HG02623 (cell line): Measurements from ENCODE around the gene NAXE.
A peak's percentile ranks its signal among the peaks of the same experiment; 100 is the strongest.
"Not testable (repeated sequence)": the region's sequence is repeated elsewhere in the genome, so short reads cannot be mapped to it uniquely, and the experiment has no call there.

Experiments
- ATAC-seq: cut with Tn5 transposase; IDR thresholded peaks from one replicate; pipeline ENCODE4 v1.9.1; 2021; ENCODE audit warnings: moderate library complexity; ENCODE audit not compliant: unreplicated experiment

Gene NAXE

DNA sequence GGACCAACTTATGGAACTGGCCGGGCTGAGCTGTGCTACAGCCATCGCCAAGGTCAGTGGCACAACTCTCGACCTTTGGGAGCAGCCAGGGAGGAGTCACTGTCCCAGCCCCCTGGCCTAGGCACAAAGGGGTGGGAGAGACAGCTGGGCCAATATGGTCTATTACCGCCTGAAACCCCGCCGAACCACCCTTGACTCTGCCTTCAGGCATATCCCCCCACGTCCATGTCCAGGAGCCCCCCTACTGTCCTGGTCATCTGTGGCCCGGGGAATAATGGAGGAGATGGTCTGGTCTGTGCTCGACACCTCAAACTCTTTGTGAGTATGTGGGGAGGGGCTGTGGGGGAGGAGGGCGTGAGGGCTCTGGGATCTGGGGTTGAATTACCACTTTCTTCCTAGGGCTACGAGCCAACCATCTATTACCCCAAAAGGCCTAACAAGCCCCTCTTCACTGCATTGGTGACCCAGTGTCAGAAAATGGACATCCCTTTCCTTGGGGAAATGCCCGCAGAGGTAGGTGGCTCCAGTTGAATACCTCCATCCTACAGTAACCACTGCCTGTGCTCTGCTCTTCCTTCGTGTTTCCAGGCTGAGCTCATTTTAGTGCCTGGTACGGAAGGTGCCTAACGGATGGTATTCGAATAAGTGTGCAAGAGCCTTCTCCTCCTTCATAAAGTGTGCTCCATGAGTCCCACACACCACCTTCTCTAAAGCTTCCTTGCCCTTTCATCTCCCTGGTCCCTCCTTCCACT, 758 bp downstream of the NAXE start:
- no peak for ATAC-seq

DNA sequence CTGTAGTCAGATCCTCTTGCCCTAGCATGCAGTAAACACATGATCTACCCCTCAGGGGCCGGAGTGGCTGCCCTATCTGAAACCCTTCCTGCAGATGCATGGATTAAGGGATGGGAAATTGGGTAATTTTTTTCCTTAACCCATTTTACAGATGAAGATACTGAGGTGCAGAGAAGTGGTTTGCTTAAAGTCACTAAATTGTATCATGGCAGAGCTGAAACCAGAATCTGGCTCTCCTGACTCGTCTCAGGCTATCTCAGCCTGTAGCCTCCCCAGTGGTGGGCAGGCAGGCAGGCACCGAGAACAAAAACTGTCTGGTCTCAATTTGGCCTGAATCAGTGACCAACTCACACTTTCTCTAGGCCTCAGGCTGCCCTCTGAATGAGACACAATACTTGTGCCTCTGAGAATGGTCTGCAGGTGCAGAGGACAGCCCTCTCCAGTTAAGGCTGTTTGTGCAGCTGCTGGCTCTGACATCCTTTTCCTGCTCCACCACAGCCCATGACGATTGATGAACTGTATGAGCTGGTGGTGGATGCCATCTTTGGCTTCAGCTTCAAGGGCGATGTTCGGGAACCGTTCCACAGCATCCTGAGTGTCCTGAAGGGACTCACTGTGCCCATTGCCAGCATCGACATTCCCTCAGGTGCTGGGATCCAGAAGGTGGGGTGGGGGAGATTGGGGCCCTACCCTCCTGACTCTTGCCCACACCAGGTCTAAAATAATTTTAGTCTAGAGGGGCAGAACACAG, 1.5 kb downstream of the NAXE start:
- ATAC-seq: no peak

DNA sequence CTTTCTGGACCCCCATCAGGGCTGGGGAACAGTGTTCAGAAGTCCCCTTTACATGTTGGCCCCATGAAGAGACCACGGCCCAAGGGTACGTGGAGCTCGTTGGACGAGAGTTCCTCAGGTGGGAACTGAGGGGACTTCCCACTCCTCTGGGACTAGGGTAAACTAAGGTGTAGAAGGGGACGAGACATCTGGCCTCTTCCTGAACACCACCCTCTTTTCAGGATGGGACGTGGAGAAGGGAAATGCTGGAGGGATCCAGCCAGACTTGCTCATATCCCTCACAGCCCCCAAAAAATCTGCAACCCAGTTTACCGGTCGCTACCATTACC, 2.0 kb downstream of the NAXE start:
- no peak for ATAC-seq

DNA sequence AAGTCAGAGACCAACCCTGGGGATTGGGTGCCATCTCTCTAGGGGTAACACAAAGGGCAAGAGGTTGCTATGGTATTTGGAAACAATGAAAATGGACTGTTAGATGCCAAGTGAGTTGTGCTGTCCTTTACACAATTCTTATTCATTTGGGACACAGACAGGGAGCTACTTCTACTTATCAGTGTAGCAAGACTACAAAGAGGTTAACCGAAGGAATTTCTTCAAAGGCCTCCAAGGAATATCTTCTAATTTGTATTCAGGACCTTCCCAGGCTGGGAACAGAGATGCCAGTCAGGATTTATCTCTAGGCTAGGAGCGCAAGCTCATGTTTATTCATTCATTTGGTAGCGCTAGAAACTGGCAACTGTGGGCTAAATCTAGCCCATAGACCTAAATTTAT, 2.6 kb downstream of the NAXE start:
- ATAC-seq: no peak

DNA sequence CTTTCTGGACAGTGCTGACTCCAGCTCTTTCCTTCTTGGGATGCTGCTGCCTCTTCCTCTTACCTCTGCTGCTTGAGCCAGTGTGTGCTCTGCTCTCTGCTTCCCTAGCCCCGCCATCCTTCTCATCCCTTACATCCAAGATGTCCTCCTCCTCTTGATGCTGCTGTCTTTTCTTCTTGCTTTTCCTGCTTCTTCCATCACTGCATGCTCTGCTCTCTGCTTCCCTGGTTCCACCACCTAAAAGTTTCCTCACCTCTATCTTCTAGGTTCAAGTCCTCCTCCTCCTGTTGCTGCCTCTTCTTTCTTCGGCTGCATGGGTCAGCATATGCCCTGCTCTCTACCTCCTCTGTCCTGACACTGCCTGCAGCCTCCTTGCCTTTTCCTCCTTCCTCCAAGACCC, 3.4 kb downstream of the NAXE start:
- ATAC-seq: no peak

DNA sequence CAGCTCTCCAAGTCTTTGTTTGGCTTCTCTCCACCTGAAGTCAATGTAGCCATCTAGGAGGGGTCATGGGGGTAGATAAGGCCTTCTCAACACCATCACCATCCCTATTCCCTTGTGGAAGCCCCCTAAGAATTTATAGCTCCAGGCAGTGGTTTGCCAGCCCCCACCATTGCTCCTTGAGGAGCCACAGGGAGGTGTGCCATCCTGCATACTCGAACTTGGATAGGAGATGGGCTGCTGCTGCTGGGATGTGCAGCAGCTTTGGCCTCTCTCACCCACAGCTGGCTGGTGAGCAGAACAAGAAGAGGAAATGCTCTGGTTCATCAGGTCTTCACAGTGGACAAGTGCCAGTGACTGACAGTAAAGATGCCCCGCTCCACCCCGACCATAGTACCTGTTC, 4.8 kb downstream of the NAXE start:
- no peak for ATAC-seq

GRCh38 chr1:156598125-156598524, 6.5 kb downstream of the NAXE start:
- ATAC-seq: no peak

DNA sequence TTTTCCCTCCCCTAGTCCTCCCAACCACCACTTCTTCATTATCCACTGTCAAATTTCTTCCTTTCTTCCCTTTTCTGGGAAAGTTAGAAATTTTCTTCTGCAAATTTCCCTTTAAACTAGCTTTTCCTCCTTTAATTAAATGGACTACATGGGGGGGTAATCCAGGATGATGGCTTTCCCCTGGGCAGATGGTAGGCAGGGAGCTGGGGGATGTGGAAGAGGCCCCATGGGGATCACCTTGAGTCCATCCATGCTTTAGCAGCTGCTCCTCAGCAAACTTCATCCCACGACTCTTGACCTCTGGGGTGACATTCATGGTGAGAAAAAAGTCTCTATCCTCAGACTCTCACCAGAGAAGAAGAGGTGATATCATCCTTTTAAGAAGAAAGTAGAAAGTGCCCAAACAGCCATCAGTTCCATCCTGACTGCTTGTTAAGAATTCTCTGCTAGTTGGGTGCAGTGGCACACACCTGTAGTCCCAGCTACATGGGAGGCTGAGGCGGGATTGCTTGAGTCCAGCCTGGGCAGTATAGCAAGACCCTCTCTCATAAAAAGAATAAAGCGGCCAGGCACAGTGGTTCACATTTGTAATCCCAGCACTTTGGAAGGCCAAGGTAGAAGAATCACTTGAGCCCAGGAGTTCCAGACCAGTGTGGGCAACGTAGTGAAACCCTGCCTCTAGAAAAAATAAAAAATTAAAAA, 7.3 kb downstream of the NAXE start:
- ATAC-seq: no peak

- ATAC-seq: no peak
These were observed 8.2 kb downstream of the NAXE start for GRCh38 chr1:156599811-156600210.

- ATAC-seq: no peak
These were observed 9.2 kb downstream of the NAXE start for GRCh38 chr1:156600733-156601121.

DNA sequence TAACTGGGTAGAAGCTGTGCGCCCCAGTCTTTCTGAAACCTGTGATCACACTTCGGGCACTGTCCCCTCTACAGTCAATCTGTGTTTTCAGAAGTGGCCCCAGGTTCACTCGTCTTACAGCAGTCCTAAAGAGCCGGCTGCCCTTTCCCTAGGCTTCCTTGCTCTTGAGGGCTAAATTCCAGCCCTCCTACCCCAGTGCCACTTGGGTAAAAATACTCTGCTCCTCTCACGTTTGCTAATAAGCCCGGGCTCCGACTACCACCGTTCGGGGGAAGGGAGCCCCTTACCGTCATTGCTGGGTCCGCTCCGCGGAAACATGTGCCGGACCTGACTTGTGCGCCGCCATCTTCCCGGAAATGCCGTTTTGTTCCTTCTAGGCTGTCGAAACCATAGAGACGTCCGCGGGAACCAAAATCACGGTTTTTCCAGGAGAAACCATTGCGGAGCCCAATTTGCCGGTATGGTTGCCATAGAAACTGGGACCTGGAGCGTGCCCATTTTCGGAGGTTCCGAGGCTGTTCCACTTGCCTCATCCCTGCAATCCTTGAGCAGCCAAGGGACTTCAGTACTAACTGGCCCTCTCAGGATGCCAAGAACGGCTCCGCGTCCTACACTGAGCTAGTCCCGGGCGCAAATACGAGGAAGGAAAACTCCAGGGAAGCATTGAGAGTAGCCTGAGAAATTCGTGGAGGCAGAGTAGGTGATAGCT, 9.7 kb downstream of the NAXE start, which contains the start of gene GPATCH4:
GPATCH4 (minus strand) TSS at position 358 of the 709 bp plus-strand sequence.
- ATAC-seq: peak; percentile 48

- ATAC-seq: no peak
These were observed 10.3 kb downstream of the NAXE start for GRCh38 chr1:156601892-156602291.

DNA sequence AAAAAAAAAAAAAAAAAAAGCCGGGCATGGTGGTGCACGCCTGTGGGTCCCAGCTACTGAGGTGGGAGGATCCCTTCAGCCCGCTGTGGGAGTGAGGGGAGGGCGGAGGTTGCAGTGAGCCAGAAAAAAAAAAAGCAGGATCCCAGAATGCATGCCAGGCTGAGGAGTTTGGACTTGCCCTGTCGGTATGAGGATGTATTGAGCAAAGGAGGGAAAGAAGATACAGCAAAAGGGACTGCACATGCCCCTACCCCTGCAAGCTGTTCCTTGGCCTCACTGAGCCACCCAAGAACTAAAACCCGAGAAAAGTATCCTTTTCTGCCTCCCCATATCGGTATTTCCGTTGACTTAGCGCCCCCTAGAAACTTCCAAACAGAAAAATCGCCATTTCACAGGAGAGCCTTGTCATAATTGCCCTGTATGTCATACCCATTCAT, 11.0 kb downstream of the NAXE start:
- no peak for ATAC-seq

DNA sequence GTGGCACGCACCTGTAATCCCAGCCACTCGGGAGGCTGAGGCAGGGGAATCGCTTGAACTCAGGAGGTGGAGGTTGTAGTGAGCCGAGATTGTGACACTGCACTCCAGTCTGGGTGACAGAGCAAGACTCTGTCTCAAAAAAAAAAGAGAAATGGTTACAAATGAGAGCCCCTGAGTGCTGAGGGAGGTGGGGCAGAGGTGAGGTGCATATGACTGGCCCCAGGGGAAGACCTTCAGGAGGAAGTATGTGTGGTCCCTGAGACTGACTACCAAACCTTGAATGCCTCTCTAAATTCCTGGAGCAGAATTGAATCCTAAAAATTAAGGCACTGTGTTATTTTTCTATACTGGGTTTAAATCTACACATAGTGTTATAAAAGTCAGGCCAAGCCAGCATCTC, 15.8 kb downstream of the NAXE start:
- not testable (repeated sequence) for ATAC-seq

DNA sequence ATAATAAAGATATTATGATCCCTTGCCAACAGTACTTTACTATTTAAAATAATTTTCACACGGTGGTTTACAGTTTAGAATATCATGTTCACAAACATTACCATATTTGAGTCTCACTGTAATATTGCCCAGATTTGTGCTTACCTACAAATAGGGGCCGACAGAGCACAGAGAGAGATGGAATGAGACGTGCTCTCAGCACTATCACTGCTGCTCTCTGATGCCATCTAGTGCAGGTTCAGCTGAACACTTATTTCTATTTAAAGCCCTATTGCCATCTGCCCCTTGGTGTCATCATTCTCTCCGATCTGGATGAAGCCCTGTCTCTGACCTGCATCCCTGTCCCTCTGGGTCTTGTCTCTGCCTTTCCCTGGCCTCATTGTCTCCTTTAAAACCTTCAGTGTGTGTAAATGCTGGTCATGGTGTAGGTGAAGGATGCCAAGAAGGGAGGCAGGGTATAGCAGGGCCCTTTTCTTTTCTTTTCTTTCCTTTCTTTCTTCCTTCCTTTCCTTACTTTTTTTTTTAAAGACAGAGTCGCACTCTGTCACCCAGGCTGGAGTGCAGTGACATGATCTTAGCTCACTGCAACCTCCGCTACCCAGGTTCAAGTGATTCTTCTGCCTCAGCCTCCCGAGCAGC, 16.6 kb downstream of the NAXE start:
- ATAC-seq: no peak

GRCh38 chr1:156608981-156609380, 17.4 kb downstream of the NAXE start:
- ATAC-seq: no peak

DNA sequence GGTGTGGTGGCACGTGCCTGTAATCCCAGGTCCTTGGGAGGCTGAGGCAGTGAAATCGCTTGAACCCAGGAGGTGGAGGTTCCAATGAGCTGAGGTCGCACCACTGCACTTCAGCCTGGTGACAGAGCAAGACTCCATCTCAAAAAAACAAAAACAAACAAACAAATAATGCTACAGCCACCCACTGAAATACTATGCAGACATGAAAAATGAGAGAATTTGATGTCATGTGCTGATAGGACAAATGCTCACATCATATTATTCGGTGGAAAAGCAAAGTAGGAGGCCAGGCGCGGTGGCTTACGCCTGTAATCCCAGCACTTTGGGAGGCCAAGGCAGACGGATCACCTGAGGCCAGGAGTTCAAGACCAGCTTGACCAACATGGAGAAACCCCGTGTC, 18.5 kb downstream of the NAXE start:
- ATAC-seq: not testable (repeated sequence)

DNA sequence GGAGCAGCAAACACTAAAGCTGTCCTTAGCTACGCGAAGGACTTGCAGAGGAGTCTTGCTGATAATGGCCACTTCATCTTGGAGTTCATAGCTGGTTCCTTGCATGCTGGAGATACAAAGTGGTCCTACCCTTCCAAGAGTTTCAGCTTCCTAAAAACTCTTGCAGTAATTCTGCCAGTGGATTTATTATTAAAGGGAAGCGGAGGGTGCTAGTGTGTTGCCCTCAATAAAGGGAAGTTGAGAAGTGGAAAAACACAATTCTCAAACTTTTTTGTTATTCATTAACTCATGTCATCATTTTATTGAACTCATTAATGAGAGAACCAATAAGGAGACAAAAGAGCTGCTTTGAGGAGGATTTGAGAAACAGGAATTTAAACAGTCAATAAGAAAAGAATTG, 21.1 kb downstream of the NAXE start:
- ATAC-seq: no peak

GRCh38 chr1:156615946-156616345, 24.4 kb downstream of the NAXE start:
- no peak for ATAC-seq

DNA sequence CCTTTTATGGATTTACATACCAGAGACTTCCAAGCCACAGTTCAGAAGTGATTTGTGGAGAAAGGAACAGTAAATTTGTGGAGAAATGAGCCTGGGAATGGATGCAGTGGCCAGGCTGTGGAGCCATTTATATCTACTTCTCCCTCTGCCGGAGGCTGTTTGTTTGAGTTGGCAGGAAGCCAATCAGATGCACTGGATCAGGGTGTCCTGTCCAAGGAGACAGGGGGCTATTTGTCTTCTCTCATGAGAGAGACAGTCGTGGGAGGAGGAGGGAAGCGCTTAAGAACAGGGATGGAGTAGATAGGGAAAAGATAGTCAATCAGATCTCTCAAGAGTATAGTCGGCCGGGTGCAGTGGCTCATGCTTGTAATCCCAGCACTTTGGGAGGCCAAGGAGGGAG, 24.9 kb downstream of the NAXE start:
- no peak for ATAC-seq
